Activated T-cell treated with anti-CD3 and anti-CD28 coated beads, Interleukin-2, amount 50 U/mL, for 48 hours (primary cell): Measurements from ENCODE around the gene SP8.
"Not testable (repeated sequence)": the region's sequence is repeated elsewhere in the genome, so short reads cannot be mapped to it uniquely, and the experiment has no call there.

Source experiments
- DNase-seq, 2 experiments: peaks; one replicate each; pipeline ENCODE4 v3.0.0-alpha.2; 2020

Gene SP8

DNA sequence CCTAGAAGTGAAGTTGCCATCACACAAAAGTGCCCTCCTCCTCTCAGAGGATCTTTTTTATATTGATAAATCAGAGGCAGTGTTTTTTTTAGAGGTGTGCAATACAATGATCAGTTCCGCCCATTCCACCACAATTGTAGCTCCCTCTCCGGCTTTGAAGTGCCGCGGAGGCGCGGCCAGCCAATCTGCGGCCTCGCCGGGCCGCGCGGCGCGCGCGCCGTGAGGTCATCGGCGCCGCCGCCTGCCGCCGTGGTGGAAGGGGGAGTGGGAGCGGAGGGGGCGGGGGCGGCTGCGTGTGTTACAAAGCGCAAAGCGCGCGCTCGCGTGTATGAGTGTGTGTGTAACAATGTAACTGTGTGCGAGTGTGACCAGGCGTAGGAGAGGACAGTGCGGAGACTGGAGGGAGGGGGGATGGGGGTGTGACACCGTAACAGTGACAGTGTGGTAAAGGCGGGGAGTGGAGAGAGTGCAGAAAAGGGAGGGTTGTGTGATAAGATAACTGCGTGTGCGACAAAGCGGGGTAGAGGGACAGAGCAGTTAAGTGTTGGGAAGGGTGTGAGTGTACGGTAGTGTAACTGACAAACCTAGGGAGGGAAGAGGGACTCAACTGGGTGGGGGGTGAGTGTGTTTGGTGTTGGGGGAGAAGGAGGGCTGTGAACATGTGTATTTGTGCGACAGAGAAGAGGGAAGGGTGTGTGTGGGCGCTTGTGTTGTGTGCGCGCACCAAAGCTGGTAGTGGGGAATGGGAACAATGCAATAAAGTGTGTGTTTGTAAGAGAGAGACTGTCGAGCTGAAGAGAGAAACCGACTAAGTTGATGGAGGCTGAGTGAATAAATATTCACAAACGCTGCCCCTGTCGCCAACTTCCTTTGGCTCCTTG lies at the start of gene SP8:
TSS of gene SP8 (minus strand) at position 108 of the 881 bp plus-strand sequence. CDS start at position 20, 88 bp downstream.
- DNase-seq = peak; percentile 40 to 52

DNA sequence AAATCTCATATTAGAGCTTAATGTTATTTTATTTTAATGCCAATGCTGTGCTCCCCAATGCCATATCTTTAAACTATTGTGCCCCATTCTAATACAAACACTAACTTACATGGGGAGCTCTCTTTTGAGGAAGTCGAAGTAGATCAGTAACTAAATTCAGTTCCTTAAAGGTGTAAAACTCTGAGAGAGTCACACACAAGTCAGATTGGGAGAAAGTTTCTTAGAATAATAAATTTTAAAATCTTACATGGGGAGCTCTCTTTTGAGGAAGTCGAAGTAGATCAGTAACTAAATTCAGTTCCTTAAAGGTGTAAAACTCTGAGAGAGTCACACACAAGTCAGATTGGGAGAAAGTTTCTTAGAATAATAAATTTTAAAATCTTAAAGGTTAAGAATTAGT lies 49.7 kb upstream of the SP8 start:
- DNase-seq = not testable (repeated sequence)

DNA sequence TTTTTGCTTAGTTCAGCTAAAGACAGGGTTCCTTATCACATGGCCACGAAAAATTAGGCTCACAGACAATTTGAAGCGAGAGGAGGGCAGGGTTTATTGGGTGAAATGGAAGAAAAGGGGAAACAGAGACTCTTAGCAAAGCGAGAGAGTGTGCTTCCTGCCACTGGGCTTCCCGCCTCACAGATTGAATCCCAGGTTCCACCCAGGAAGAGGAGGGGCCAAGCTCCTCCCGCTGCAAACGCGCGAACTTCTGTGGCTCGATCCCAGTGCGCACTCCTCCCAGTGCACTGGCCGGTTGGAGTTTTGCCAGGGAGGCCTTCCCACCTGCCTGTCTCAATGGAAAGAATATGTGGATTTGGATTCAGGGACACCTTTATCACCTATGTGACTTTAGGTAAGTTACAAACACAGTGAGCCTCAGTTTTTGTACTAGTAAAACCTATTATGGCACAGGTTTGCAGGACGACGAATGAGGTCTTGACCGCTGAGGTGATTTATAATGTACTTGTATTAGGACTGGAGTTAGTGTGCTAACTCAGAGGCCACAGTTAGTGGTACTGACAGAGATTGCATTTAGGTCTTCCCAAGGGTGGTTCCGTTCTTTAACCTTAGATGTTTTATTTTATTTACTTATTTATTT lies 48.5 kb upstream of the SP8 start:
- DNase-seq = no peak

DNA sequence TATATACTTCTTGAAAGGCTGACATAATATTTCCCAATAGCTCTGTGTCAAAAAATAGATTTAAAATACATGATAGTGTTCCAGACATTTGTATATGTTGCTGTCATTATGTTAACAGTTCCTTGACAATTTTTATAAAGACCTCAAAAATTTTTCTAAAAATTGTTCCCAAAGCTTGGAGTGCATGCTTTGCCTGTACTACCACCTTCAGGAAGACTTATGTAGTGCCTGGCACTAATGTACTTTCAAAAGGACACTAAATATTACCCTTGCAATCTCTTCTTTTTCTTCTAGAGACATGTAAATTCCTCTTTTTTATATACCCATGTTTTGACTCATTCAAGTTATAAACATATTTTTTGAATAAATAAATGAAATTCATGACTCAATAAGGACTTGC lies 48.0 kb upstream of the SP8 start:
- DNase-seq = no peak

DNA sequence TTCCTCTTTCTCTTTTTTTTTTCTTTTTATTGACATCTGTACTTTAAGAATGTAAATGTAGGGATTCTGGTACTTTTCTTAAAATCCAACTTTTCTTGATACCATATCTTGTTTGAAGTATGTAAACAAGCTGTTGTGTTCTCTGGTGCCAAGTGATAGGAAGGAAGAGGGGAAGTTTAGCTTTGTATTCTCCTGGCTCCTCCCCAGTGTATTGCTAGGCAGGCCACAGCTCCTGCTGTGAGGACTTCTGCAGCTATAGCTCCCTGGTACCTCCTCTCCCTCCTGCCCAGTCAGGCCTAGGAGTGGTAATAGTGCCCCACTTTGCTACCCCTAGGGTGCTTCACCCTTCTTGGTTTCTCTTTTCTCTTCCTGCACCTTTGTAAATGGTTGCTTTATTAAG lies 45.3 kb upstream of the SP8 start:
- DNase-seq = no peak

DNA sequence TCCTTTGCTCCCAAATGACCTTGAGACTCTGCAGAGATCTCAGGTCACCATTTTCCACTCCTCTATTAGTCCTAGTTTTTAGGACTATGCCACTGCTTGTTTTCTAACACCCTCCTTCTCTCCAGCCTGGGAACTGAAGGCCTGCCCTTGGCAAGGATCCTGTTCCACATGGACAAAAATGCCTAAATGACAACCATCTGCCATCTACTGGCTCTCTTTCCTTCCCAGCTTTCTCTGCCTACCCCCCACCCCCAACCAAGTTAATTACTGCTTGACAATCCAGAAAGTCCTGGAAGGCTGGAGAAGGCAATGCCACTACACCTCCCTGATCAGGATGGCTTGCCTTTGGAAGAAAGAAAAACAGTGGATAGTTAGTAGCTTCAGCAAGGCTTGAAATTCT lies 44.8 kb upstream of the SP8 start:
- no peak for DNase-seq

DNA sequence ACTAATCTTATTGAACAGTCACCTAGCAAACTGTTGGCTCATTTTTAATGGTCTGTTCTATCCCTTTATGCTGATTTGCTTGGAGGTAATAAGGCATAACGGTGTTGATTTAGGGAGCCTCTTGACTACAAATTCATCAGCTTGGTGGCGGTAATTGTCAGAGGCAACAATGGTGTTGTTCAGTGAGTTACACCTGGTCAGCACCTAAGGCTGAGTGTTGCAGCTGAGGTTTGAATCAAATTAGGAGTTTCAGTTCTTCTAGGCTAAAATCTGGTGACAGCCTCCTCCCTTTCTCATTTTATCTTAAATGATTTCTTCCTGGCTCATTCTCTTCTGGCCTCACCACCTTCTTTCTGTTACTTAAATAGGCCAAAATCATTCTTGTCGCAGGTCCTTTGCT lies 42.3 kb upstream of the SP8 start:
- no peak for DNase-seq

DNA sequence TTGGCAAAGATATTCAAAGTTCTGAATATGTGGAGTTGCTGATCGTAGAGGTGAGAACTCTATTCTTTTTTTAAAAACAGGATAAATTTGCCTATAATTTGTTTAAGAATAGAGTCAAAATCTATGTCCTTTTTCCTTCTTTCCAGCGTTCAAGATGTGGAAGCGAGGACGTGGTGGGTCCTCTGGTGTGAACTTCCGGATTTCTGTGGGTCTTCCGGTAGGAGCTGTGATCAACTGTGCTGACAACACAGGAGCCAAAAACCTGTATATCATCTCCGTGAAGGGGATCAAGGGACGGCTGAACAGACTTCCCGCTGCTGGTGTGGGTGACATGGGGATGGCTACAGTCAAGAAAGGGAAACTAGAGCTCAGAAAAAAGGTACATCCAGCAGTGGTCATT lies 40.5 kb upstream of the SP8 start:
- no peak for DNase-seq

DNA sequence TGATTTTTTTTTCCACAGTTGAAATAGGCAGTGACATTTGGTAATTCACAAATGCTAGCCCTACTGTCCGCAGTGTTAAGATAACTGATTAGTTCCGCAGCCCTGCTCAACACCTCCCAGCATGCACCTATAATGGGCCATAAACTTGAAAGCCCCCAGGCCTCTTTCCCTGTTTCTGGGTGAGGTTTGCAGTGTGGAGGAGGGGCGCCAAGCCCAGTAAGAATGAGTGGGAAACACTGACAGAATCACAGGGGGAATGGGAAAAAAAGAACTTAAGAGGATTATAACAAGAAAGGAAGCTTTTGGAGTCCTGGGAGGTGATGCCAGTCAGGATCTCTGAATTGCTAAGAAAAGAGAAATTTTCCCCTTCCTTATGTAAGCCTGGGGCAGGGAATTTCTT lies 39.6 kb upstream of the SP8 start:
- DNase-seq = no peak

DNA sequence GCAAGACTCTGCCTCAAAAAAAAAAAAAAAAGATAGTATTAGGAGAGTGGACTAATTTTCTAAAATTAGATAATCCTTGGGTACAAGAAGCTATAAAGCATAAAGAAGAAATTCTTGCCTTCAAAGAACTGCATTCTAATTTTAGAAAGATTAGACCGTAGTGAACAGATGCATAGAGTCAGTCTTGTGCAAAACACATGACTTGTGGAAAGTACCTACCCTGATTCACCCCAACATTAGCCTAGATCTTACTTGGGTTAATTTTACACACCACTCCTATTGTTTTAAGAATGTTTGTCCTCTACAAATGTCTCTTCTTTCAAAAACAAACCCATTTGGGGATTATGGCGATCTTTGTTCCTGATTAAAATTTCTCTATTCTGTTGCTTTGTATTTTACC lies 38.9 kb upstream of the SP8 start:
- DNase-seq = no peak

DNA sequence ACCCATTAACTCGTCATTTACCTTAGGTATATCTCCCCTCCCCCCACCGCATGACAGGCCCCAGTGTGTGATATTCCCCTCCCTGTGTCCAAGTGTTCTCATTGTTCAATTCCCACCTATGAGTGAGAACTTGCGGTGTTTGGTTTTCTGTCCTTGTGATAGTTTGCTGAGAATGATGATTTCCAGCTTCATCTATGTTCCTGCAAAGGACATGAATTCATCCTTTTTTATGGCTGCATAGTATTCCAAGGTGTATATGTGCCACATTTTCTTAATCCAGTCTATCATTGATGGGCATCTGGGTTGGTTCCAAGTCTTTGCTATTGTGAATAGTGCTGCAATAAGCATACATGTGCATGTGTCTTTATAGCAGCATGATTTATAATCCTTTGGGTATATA lies 34.7 kb upstream of the SP8 start:
- not testable (repeated sequence) for DNase-seq

DNA sequence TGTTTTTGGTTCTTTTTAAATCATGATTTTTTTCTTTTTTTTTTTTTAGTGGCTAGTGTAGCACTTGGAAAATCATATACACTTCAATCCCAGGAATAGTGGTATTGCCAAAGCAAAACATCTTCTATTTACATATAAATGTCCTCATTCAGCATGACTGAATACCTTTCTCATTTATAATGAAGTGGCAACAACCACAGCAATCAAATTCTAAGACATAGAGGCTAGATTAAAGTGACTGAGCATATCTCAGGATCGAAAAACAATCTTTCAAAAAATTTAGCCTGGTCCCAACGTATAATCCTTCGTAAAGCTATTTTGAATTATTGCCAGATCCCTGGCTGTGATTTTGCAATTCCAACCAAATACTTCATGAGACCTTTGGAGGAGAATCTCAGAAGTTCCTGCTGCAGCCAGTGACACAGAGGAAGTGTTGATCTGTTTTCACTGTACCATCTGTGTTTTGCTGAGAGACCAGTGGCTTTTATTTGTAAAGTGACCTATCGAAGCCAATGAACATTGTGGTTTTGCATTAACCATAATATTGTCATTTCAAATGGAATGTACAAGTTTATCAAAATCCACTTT lies 29.8 kb upstream of the SP8 start:
- no peak for DNase-seq

DNA sequence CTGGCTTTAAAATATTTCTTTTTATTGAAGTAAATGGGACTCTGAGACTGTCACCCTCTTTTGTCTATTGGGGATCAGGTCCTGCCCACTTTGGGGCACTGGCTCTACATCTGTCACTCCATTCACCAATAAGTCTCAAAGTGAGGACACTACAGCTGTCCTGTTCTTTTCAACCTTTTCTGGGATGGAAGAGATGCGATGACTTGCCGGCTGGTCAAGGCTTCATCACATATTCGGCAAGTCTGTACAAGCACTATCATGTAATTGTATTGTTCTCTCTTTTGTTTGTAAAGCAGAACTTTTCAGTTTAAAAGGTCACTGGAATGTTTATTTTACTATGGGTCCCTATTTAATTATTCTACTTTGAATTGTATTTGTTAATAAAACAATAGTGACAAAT lies 17.7 kb upstream of the SP8 start:
- DNase-seq = no peak

DNA sequence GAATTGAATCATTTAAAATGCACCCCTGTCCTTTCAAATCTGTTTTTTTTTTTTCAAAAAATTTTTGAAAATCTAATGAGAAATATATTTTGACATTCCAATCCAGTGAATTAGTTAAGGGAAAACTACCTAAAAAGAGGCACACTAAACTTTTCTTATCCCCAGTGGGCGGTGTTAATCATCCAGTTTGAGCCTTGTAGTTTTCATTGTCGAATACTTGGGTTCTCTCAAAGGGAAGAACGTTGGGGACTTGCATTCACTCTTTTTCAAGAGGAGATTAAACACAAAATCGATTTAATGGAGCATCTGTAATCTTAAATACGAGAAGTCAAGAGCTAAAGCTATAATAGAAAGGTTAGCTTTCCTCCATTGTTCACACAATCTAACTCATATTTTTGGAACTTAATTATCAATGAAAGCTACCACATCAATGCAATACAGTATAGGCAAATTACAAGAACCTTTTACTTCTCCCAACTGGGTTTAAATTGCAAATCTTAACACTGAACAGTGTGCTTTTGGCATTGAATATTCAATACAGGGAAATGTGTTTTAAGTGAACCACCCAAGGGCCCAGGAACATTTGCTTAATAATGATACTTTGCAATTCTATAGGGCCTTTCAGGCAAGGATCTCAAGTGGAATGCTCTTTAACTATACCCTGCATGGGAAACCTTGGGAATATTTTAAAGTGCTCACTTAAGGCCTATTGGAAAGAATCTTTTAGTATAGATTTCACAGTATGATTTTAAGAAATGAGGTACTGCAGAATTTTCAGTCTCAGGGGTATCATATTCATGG lies 13.1 kb upstream of the SP8 start:
- DNase-seq = no peak

DNA sequence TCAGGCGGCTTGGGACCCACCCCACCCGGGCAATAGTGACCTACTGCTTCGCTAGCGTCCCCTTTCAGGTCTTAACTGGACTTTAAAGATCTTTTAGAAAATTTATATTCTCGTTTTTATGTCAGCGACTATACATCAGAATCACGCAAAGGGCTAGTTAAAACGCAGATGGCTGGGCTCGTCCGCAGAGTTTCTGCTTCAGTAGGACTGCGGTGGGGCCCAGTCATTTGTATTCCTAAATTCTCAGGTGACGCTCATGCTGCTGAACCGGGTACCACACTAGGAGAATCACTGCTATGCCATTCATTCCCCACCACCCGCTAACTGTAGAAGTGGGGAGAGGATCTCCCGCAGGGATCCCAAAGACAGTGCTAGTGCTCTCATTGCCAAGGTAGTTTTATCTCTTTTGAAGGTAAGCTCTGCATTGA lies 12.0 kb upstream of the SP8 start:
- DNase-seq = no peak

DNA sequence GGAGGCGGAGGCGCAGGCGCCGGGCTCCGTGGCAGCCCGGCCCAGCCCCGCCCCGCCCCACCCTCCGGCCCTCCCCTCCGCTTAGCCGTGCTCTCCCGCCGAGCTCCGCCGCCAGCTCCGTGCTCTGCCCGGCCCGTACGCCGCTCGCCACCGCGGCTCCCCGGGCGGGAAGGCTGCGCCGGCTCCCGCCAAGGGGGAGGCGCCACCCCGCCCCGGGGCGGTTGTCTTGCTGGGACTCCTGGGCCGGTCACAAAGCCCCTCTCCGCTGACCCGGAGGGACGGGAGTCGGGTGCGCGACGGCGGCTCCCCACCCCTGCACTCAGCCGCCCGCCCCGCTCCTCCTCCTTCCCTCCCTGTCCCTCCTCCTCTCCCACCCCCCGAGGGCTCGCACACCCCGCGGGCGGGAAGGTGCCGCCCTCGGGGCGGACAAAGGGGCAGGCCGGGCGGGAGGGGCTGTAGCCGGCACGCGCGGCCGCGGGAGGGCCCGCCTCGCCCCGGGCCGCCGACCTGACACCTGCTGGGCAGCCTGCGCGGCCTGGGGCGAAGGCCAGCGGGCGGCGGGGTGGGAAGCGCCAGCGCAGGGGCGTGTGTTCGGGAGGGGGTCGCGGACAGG lies 11.5 kb upstream of the SP8 start:
- peak; percentile 34 to 61 for DNase-seq

DNA sequence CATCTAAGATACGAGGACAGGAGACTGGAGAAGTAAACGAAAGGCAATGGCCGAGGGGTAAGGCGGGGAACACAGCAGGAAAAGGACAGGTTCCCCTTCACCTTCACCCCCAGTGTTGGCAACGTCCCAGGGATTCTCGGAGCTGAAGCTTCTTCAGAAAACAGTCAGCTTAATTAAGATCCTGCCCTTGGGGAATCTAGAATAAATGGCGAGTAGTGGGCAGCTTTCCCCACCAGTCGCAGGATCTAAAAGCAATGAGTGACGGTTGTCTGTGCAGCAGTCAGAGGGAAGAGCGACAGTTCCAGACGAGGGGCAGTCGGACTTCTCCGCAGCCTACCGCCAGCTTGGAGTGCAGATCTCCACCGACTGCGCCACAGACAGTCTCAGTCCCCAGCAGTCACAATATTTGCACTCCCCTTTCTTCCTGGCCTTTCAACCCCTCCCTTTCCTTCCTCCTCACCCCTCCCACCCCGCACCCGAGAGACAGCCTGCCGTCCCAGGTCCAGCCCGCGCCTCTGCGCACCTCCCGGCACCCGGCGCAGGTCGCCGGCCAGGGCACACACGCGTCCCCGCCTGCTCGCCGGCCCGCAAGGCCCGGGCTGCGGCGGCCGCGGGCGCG lies 10.9 kb upstream of the SP8 start:
- peak; percentile 43 to 51 for DNase-seq

DNA sequence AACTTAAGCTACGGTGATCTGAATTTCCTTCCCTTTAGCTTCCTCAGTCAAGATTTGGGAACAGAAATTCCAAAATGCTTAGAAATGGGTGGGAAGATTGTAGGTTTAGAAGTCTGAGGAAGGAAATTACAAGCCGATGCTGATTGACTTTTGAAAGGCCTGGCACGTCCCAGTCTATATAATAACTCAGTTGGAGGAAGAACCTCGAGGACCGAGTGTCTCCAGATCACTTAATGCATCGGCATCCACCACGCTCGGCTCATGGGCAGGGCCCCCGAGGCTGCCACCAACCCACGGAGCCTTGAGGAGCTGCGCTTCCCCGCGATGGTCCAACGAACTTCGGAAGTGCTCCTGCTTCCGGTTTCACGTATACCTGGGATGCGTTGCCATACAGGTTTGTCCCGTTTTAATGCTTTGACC lies 10.4 kb upstream of the SP8 start:
- no peak for DNase-seq

DNA sequence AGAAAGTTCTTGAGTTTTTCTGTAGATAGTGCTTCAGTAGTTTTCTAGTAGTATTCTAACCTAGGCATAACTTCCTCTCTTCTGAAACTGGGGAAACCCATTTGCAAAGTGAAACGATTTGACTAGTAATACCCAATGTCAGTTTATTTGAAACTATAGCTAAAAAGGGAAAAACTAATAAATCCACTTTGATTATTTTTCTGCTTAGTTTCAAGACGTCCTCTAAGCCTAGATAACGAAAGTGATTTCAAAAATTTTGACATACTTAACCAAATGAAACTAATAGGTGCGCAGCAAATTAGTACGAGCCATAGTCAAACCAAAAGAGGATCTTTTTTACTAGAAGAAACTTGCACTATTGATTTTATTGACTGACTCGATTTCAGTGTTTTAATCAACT lies 9.8 kb upstream of the SP8 start:
- no peak for DNase-seq

DNA sequence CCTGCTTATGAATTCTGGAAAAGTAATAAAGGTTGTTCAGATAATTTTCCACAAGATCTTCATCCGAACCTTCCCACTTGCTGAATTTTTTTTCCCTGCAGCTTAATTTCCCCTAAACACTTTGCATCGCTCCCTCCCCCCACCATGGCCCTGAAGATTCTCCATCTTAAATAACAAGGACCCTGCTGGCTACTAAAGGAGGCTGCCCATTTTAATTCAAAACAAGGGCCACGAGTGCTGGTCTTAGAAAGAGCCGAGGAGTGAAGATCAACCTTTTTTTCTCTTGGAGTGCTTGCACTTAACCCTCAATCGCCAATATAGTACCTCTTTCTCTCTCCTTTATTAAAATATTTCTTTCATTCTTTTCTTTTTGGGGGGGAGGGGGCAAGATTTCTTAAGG lies 9.2 kb upstream of the SP8 start:
- no peak for DNase-seq

DNA sequence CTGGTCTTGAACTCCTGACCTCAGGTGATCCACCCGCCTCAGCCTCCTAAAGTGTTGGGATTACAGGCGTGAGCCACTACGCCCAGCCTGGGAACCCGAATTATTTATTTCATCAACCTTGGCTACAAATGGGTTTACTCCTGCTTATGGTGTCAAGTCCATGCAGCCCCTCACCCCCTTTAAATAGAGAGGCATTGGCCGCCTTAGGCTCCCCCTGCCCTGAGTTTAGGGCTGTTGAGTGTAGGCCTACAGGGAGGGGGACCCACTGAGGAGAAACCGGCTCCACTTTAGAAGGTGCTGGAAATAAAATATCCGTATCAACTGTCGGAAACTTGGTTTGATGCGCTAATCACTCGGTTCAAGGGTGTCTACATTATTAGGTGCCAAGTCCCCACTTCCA lies 8.7 kb upstream of the SP8 start:
- DNase-seq = no peak

DNA sequence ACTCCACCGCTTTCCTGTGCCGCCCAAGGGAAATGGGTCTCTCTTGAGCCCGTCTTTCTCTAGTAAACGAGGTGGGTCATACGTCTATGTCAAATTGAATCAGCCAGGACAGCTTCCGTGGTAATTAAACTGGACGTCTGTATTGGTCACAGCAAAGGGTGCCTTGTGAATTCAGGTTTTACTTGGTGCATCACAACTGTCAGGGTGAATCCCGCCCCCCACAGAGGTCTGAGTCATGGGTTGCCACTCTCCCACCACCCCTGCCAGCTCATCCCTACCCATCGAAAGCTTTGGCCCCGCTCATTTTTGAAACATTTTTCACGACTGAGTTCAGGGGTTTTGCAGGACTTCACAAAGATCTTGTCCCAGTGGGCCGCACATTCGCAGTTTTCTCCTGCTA lies 8.0 kb upstream of the SP8 start:
- peak in 1 of 2 experiments; percentile 20 for DNase-seq
